Subcutaneous adipose tissue (tissue), 4 donors: ENCODE data around the gene UBA7. TPM values are rescaled to one million over a fixed set of nuclear protein-coding genes. Genes with fewer than 3 reads are reported as not detected.

Experiments used
- total RNA-seq, 4 donors: library from RNA; depleted of rRNA; stranded (reverse); fragments of >200 nt; gene quantifications; one replicate each; pipeline ENCODE4 v1.1.0, GENCODE V29; 2016
- TF ChIP-seq, protein P1 (sequence below): fragments of 450-650 bp; IDR thresholded peaks from one replicate; pipeline ENCODE4 v1.5.1; 2016; ENCODE audit warnings: low read depth, mild to moderate bottlenecking, control low read depth, antibody characterized with exemption, moderate library complexity

The UBA7 gene, protein sequence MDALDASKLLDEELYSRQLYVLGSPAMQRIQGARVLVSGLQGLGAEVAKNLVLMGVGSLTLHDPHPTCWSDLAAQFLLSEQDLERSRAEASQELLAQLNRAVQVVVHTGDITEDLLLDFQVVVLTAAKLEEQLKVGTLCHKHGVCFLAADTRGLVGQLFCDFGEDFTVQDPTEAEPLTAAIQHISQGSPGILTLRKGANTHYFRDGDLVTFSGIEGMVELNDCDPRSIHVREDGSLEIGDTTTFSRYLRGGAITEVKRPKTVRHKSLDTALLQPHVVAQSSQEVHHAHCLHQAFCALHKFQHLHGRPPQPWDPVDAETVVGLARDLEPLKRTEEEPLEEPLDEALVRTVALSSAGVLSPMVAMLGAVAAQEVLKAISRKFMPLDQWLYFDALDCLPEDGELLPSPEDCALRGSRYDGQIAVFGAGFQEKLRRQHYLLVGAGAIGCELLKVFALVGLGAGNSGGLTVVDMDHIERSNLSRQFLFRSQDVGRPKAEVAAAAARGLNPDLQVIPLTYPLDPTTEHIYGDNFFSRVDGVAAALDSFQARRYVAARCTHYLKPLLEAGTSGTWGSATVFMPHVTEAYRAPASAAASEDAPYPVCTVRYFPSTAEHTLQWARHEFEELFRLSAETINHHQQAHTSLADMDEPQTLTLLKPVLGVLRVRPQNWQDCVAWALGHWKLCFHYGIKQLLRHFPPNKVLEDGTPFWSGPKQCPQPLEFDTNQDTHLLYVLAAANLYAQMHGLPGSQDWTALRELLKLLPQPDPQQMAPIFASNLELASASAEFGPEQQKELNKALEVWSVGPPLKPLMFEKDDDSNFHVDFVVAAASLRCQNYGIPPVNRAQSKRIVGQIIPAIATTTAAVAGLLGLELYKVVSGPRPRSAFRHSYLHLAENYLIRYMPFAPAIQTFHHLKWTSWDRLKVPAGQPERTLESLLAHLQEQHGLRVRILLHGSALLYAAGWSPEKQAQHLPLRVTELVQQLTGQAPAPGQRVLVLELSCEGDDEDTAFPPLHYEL
- total RNA-seq: 10 to 100 TPM; 16.8 to 65.7 (median 42.7) TPM

DNA sequence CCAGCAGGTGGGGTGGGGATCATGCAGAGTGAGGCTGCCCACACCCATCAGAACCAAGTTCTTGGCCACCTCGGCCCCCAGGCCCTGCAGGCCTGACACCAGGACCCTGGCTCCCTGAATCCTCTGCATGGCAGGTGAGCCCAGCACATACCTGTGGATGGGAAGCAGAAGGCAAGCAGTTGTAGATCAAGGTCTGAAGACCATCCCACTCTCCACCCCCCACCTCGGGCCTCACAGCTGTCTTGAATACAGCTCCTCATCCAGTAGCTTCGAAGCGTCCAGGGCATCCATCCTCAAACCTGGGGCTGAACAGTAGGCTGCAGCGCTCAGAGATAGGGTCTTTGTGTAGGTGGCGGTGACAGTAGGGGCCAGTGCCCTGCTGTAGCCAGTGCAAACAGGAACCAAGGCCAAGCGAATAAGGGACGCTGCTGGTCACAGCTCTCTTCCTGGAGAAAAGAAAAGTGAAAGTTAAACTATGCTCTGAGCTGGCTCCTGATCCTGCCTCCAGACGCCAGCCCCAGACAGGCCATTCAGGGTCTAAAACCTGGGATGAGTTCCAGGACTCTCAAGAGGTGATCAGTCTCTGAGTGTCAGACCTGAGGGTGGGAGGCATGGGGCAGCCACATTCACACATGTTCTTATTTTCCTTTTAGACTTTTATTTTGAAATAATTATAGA, at the start of gene UBA7:
Gene UBA7, minus strand, starts transcription at position 457 of the 678 bp plus-strand sequence. Its CDS starts 166 bp downstream, at position 291.
- TF ChIP-seq, protein P1, sequence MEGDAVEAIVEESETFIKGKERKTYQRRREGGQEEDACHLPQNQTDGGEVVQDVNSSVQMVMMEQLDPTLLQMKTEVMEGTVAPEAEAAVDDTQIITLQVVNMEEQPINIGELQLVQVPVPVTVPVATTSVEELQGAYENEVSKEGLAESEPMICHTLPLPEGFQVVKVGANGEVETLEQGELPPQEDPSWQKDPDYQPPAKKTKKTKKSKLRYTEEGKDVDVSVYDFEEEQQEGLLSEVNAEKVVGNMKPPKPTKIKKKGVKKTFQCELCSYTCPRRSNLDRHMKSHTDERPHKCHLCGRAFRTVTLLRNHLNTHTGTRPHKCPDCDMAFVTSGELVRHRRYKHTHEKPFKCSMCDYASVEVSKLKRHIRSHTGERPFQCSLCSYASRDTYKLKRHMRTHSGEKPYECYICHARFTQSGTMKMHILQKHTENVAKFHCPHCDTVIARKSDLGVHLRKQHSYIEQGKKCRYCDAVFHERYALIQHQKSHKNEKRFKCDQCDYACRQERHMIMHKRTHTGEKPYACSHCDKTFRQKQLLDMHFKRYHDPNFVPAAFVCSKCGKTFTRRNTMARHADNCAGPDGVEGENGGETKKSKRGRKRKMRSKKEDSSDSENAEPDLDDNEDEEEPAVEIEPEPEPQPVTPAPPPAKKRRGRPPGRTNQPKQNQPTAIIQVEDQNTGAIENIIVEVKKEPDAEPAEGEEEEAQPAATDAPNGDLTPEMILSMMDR: no peak

DNA sequence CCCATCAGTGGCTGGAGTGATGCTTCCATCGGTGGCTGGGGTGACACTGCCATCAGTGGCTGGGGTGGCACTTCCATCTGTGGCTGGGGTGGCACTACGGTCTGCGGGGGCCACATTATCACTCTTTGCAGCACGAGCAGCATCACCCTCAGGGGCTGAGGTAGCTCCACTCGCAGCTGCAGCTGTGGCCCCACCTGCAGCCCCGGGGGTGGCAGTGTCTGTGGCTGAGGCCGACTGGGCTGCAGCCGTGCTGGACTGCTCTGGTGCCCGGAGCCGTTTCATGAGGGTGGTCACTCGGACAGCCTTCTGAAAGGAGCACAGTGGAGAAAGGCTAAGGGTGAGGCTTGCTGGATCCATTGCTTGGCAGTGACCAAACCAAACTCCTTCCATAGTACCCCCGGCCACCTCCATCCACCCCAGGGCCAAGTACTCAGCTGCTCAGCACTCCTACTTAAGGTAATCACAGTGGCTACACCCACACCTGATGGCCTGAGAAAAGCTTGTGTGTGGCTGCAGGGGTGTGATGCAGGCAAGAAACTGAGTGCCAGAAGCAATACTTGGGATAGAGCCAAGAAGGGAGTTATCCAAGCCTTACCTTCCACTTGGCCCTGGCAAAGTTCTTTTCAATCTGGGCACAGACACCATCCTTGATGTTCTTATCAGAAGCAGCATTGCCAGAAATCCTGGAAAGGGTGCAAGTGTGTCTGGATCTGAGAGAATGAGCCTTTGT, 46.0 kb upstream of the UBA7 start:
- TF ChIP-seq, protein P1: no peak

DNA sequence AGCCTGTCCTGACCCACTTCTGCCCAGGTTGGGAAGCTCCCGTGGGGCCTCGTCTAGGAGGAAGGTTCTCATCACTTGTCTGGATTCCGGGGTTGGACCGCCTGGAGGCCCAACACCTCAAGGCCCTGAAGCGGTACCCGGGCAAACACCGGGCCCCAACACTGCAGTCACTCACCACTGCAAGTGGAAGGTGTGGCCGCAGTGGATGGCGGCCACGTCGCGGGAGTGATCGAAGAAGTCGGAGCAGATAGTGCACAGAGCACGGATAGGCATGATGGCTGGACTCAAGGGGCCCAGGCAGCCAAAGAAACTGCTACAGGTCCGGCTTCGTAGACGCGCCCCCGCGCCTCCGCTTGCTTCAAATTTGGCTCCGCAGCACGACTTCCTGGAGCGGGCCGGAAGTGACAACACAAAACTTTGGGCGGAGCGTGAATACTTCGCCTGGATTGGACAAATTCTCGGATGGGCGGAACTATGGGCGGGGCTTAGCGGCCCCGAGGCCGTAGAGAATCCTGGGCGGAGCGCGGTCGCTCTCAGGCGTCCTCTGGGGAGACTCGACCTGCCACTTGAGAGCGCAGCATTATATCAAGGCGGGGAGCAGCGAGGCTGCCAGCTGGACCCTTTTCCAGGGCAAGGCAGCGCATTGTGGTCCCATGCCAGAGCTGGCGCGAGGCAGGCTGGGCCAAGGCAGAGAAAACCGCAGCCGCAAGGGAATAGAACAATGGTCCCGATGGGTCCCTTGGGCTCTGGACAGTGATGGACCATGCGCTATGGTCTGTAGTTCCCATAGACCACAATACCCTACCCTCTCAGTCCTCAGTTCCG, 42.6 kb upstream of the UBA7 start, which contains the start of gene TRAIP:
Gene TRAIP, minus strand, starts transcription at position 384 of the 825 bp plus-strand sequence. Its CDS starts 111 bp downstream, at position 273.
- TF ChIP-seq, protein P1: no peak

DNA sequence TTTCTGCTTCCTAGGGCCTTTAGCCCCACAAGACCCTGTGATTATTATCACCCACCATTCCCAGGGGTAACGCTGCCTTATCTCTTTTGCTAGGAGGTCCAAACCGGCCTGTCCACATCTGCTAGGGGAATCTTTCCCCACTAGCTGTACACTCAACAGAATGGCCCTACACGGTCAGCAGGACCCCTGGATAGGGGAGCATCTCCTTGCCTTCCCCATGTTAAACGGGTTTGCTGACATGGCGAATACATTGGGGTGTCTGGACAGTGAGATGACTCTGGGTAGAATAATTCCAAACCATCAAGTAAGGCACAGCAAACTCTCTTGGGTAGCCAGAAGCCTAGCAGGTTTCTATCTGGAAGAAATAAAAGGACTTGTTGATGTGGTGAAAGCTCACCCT, 41.9 kb upstream of the UBA7 start:
- TF ChIP-seq, protein P1: no peak

DNA sequence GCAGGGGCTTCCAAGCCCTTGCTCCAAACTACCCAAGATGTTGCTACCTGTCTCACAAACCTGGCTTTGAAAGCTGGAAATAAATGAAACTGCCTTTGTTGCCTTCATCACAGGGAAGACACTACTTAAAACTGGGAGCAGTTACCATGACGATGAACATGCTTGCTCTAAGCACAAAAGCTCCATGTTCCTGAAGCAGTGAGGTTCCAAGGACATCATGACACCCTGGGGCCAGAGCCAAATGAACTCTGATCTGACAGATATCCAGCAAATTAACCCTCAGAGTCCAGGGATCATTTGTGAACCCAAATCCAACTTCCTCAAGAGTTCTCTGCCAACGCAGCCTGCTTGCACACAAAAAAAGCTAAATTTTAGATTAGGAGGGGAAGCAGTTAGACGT, 31.9 kb upstream of the UBA7 start:
- TF ChIP-seq, protein P1: no peak
